ENCODE results near the gene CRIP2. TPM values are rescaled to one million over a fixed set of nuclear protein-coding genes. Genes with fewer than 3 reads are reported as not detected.

CRIP2 gene
- total and polyA plus RNA-seq, 8 donors: 12.9 to 223 (median 28.9) TPM

DNA sequence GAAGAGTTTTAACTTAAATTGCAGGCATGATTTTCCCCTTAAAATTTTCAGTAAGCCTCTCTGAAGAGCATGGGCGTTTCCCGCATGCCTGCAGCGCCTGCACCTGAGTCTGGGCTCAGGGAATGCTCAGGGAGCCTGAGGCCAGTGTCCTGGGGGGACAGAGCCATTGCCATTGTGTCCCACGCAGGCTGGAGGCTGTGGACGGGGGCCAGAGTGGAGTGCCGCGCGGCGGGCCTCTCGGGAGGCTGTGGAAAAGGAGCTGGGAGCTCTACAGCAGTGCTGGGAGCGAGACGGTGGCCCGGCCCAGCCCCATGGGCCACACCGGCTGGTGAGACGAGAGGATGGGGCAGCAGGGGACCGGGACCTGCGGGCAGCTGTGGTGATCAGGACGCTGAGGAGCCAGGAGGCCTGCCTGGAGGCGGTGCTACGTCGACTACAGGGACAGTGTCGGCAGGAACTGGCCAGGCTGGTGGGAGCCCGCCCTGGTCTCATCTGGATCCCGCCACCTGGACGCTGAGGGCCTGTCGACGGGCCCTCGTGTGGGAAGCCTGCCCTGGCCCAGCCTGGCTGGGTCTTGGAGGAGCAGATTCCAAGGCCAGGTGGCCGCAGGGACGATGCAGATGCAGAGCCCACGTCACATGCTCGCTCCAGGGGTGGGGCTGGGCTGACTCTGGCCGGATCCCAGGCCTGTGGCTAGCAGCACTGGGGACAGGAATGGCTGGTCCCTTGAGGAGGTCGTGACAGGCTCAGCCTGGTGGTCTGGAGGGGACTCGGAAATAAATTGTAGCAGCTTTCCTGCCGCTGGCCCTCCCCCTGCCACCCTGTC is 24.0 kb downstream of the CRIP2 start:
- TF ChIP-seq, protein P1, sequence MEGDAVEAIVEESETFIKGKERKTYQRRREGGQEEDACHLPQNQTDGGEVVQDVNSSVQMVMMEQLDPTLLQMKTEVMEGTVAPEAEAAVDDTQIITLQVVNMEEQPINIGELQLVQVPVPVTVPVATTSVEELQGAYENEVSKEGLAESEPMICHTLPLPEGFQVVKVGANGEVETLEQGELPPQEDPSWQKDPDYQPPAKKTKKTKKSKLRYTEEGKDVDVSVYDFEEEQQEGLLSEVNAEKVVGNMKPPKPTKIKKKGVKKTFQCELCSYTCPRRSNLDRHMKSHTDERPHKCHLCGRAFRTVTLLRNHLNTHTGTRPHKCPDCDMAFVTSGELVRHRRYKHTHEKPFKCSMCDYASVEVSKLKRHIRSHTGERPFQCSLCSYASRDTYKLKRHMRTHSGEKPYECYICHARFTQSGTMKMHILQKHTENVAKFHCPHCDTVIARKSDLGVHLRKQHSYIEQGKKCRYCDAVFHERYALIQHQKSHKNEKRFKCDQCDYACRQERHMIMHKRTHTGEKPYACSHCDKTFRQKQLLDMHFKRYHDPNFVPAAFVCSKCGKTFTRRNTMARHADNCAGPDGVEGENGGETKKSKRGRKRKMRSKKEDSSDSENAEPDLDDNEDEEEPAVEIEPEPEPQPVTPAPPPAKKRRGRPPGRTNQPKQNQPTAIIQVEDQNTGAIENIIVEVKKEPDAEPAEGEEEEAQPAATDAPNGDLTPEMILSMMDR (IDR thresholded peaks at IDR 0.05): no peak
- DNase-seq (peak in 2 of 6 donors; percentile 53 to 70), ATAC-seq (no peak), FAIRE-seq (no peak)
- H3K27me3 ChIP-seq: no peaks in the 10 kb centered on the region
- no peak overlapping the region for H3K4me3 ChIP-seq
- H3K4me1 ChIP-seq: no peaks in the 10 kb centered on the region
- H3K27ac ChIP-seq: no peak overlapping the region
- intact Hi-C loops (cut with DNase I): no loop called here
- H3K36me3 ChIP-seq: no peaks in the 10 kb centered on the region
- 81 to 83% methylated on average over 36 of the region's 36 CpGs for WGBS, 2 donors
- no peaks in the 10 kb centered on the region for H3K9me3 ChIP-seq

DNA sequence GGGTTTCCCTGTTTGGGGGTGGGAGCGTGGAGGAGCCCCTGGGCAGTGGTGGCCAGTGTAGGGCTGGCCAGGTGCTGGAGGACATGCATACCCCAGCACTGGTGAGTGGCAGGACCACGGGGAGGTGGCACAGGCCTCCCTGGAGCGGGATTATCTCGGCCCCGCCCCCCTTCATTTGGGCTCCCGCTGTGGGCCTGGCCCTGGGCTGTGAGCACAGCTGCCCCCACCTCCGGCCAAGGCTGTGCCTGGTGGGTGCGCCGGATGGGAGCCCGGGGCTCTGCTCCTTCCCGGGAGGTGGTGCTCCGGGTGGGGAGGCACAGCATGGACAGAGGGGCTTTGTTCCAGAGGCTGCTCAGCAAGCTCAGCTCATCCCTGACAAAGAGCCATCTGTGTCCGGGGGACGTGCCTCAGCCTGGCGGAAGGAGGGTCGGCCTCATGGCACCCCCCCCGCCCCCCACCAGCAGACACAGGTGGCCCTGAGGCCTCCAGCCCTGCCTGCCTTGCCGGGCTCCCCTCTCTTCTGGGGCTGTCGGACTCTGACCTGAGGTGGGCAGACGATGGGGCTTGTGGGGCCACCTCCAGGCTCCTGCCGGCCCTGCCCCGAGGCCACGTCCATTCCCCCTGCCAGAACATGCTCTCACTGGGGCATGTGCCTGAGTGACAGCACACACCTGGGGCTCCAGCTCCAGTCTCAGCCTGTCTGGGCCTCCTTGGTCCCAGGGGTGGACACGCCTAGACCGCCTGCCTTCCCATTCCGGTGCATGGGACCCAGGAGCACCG is 24.8 kb downstream of the CRIP2 start:
- no peak for ATAC-seq
- FAIRE-seq: no peak
- H3K27ac ChIP-seq: no peak overlapping the region
- peak in 2 of 6 donors; percentile 54 to 72 for DNase-seq
- no peaks in the 10 kb centered on the region for H3K4me1 ChIP-seq
- TF ChIP-seq, protein P1 (IDR thresholded peaks at IDR 0.05): no peak
- H3K27me3 ChIP-seq: no peaks in the 10 kb centered on the region
- no peaks in the 10 kb centered on the region for H3K9me3 ChIP-seq
- H3K4me3 ChIP-seq: no peak overlapping the region
- intact Hi-C loops (cut with DNase I): no loop called here
- WGBS, 2 donors: 59 to 66% methylated on average over 20 to 27 of the region's 27 CpGs
- H3K36me3 ChIP-seq: no peaks in the 10 kb centered on the region

DNA sequence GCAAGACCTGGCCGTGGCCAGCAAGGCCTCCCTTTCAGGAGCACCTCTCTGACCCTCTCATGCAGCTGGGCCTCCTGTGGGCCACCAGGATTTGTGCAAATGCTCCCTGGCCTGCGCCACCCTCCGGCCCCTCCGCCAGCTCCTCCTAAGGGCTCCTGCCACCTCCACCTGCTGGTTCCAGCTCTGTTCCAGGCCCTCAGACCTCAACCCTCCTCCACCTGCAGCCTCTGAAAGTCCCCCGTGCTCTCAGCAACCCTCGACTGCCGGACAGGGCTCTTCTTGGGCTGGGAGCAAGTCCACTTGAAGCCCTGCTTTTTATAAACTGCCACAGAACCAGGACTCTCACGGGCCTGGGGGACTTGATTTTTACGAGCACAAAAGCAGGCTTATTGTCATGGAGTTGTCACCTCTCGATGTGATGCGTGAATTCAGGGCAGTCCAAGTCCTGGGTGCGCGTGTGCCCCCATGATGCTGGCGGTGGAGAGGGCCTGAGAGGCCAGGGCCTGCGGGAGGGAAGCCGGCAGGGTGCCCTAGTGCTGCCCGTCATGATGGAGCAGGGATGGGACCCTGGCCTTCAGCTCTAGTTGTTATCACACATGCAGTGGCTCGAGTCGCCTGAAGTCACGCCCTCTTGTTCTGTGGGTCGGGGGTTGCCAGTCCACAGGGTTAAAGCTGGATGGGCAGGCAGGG is 25.6 kb downstream of the CRIP2 start:
- WGBS, 2 donors: 77 to 83% methylated on average over 21 of the region's 21 CpGs
- FAIRE-seq: no peak

DNA sequence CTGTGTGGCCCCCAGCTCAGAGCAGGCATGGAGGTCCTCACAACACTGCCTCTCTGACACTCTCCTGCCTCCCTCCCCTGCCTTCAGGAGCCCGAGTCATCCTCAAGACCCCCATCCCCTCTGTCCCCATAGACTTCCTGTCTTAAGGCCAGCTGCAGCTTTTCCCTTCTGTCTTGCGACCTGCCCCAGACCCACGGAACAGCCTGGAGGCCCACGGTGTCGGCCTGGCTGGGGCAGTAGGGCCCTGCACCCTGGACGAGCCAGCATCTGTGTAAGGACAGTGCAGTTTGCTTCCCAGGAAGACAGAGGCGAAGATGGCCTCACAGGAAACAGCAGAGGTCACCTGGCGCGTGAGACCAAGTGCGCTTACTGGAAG is 26.1 kb downstream of the CRIP2 start:
- WGBS, 2 donors: 58 to 64% methylated on average over 10 of the region's 10 CpGs
- Histone ChIP-seq H3K36me3 (no peaks in the 10 kb centered on the region), H3K27me3 (no peaks in the 10 kb centered on the region), H3K4me3 (no peak overlapping the region), H3K27ac (no peak overlapping the region), H3K9me3 (no peaks in the 10 kb centered on the region), H3K4me1 (no peaks in the 10 kb centered on the region)
- TF ChIP-seq, protein P1 (IDR thresholded peaks at IDR 0.05): no peak
- DNase-seq: no peak
- ATAC-seq: no peak
- intact Hi-C loops (cut with DNase I): no loop called here
- FAIRE-seq: no peak

More for the DNA sequence above, 25.6 kb downstream of the CRIP2 start:
- Histone ChIP-seq H3K27ac (no peak overlapping the region), H3K4me3 (no peak overlapping the region), H3K27me3 (no peaks in the 10 kb centered on the region), H3K36me3 (no peaks in the 10 kb centered on the region), H3K9me3 (no peaks in the 10 kb centered on the region), H3K4me1 (no peaks in the 10 kb centered on the region)
- DNase-seq: peak in 1 of 6 donors; percentile 46
- no peak for ATAC-seq
- TF ChIP-seq, protein P1 (IDR thresholded peaks at IDR 0.05): no peak
- intact Hi-C loops (cut with DNase I): no loop called here

Measured in pancreas (tissue), 10 donors.